ENCODE results near the gene CST9L. TPM values are rescaled to one million over a fixed set of nuclear protein-coding genes. Genes with fewer than 3 reads are reported as not detected.

Gene CST9L
- polyA plus RNA-seq, 1 donor (not counting 4 experiments of a cell fraction or from before 2014, with no cell fraction given): not detected

- Histone ChIP-seq H3K9me1 (ENCODE audit: control insufficient read depth, extremely low read depth, insufficient read depth, low read length) (peaks cover 3% of the 10 kb centered on the region), H3K4me2 (ENCODE audit: control insufficient read depth, extremely low read depth, insufficient read depth, low read depth, low read length) (no peak overlapping the region), H3K9me3 (ENCODE audit: control insufficient read depth, low read depth, low read length) (no peaks in the 10 kb centered on the region), H2AFZ (ENCODE audit: control insufficient read depth, low read length) (no peak overlapping the region), H3K79me2 (ENCODE audit: control insufficient read depth, insufficient read depth, low read length) (no peaks in the 10 kb centered on the region), H4K20me1 (ENCODE audit: control insufficient read depth, extremely low read depth, insufficient read depth, low read length) (no peaks in the 10 kb centered on the region), H3K27ac (ENCODE audit: control insufficient read depth, insufficient read depth, low read length) (no peak overlapping the region), H3K36me3 (ENCODE audit: control insufficient read depth in 2 of 2, extremely low read depth in 1 of 2, insufficient read depth in 2 of 2, low read length in 2 of 2) (no peaks in the 10 kb centered on the region), H3K9ac (ENCODE audit: control insufficient read depth, extremely low read depth, insufficient read depth, low read length) (no peak overlapping the region), H3K4me3 (ENCODE audit: control insufficient read depth in 2 of 3, extremely low read depth in 1 of 3, insufficient read depth in 2 of 3, low read depth in 1 of 3, low read length in 3 of 3) (no peak overlapping the region), H3K27me3 (ENCODE audit: control insufficient read depth, extremely low read depth, insufficient read depth, low read length) (no peaks in the 10 kb centered on the region), H3K4me1 (ENCODE audit: control insufficient read depth, extremely low read depth, insufficient read depth, low read length) (peaks cover 42% of the 10 kb centered on the region)
- no peak for DNase-seq (ENCODE audit: low read depth, low spot score)
- no peak for TF ChIP-seq EZH2 (IDR thresholded peaks at IDR 0.05; ENCODE audit: low read length)
- TF ChIP-seq CTCF (optimal IDR thresholded peaks at IDR 0.05 in 1 of 3, IDR thresholded peaks at IDR 0.05 in 1 of 3, conservative IDR thresholded peaks at IDR 0.05 in 1 of 3; ENCODE audit: extremely low read depth in 1 of 3, insufficient read depth in 2 of 3, low read length in 3 of 3): no peak
- FAIRE-seq: no peak
- dilution Hi-C loops (cut with MboI; ENCODE audit: extremely low pct_ligation_motif_present, low sequenced_read_pairs): no loop called here
Measured at GRCh38 chr20:23586735-23587525, 18.6 kb upstream of the CST9L start.

GRCh38 chr20:23585808-23586734 is 17.8 kb upstream of the CST9L start:
- H3K27ac ChIP-seq (ENCODE audit: control insufficient read depth, insufficient read depth, low read length): no peak overlapping the region
- H3K9ac ChIP-seq (ENCODE audit: control insufficient read depth, extremely low read depth, insufficient read depth, low read length): no peak overlapping the region
- TF ChIP-seq EZH2 (IDR thresholded peaks at IDR 0.05; ENCODE audit: low read length): no peak
- TF ChIP-seq CTCF (optimal IDR thresholded peaks at IDR 0.05 in 1 of 3, IDR thresholded peaks at IDR 0.05 in 1 of 3, conservative IDR thresholded peaks at IDR 0.05 in 1 of 3; ENCODE audit: extremely low read depth in 1 of 3, insufficient read depth in 2 of 3, low read length in 3 of 3): no peak
- H3K27me3 ChIP-seq (ENCODE audit: control insufficient read depth, extremely low read depth, insufficient read depth, low read length): no peaks in the 10 kb centered on the region
- FAIRE-seq (no peak), DNase-seq (ENCODE audit: low read depth, low spot score) (no peak)
- H3K79me2 ChIP-seq (ENCODE audit: control insufficient read depth, insufficient read depth, low read length): no peaks in the 10 kb centered on the region
- H3K4me3 ChIP-seq (ENCODE audit: control insufficient read depth in 2 of 3, extremely low read depth in 1 of 3, insufficient read depth in 2 of 3, low read depth in 1 of 3, low read length in 3 of 3): no peak overlapping the region
- H2AFZ ChIP-seq (ENCODE audit: control insufficient read depth, low read length): no peak overlapping the region
- H3K4me1 ChIP-seq (ENCODE audit: control insufficient read depth, extremely low read depth, insufficient read depth, low read length): peaks cover 43% of the 10 kb centered on the region
- dilution Hi-C loops (cut with MboI; ENCODE audit: extremely low pct_ligation_motif_present, low sequenced_read_pairs): no loop called here
- H3K36me3 ChIP-seq (ENCODE audit: control insufficient read depth in 2 of 2, extremely low read depth in 1 of 2, insufficient read depth in 2 of 2, low read length in 2 of 2): no peaks in the 10 kb centered on the region
- H3K9me3 ChIP-seq (ENCODE audit: control insufficient read depth, low read depth, low read length): no peaks in the 10 kb centered on the region
- peaks cover 3% of the 10 kb centered on the region for H3K9me1 ChIP-seq (ENCODE audit: control insufficient read depth, extremely low read depth, insufficient read depth, low read length)
- no peaks in the 10 kb centered on the region for H4K20me1 ChIP-seq (ENCODE audit: control insufficient read depth, extremely low read depth, insufficient read depth, low read length)
- H3K4me2 ChIP-seq (ENCODE audit: control insufficient read depth, extremely low read depth, insufficient read depth, low read depth, low read length): no peak overlapping the region

Data from keratinocyte (primary cell).